H9 (cell line): ENCODE measurements around the gene TP53BP2. TPM values are rescaled to one million over a fixed set of nuclear protein-coding genes. Genes with fewer than 3 reads are reported as not detected.
"Not testable (repeated sequence)": the region's sequence is repeated elsewhere in the genome, so short reads cannot be mapped to it uniquely, and the experiment has no call there.

Experiments
- DNase-seq: peaks from one replicate; pipeline ENCODE4 v3.0.0-alpha.2; 2017
- H2AFZ ChIP-seq: one replicate; pipeline ENCODE4 v1.6.1; 2013; ENCODE audit warnings: mild to moderate bottlenecking, low read length, control low read depth, moderate library complexity
- H2AK5ac ChIP-seq: 2 replicates; pipeline ENCODE4 v1.6.1; 2013; ENCODE audit warnings: low read length, control low read depth, mixed read lengths; ENCODE audit not compliant: insufficient read length
- H2BK120ac ChIP-seq: one replicate; pipeline ENCODE4 v1.6.1; 2013; ENCODE audit warnings: low read depth, mild to moderate bottlenecking, low read length, control low read depth, inconsistent platforms; ENCODE audit not compliant: poor library complexity, severe bottlenecking
- H2BK12ac ChIP-seq: 2 replicates; pipeline ENCODE4 v1.6.1; 2013; ENCODE audit warnings: low read length, control low read depth, mixed read lengths, low read depth; ENCODE audit not compliant: insufficient read length
- H2BK15ac ChIP-seq: 2 replicates; pipeline ENCODE4 v1.6.1; 2013; ENCODE audit warnings: low read depth, low read length, control low read depth
- H2BK20ac ChIP-seq: one replicate; pipeline ENCODE4 v1.6.1; 2013; ENCODE audit warnings: low read depth, mild to moderate bottlenecking, low read length, control low read depth, inconsistent platforms; ENCODE audit not compliant: poor library complexity, severe bottlenecking
- H2BK5ac ChIP-seq: 2 replicates; pipeline ENCODE4 v1.6.1; 2013; ENCODE audit warnings: low read length, control low read depth, mixed read lengths; ENCODE audit not compliant: insufficient read length
- H3K14ac ChIP-seq: 2 replicates; pipeline ENCODE4 v1.6.1; 2013; ENCODE audit warnings: low read length, control low read depth; ENCODE audit not compliant: insufficient read depth
- H3K18ac ChIP-seq: 2 replicates; pipeline ENCODE4 v1.6.1; 2013; ENCODE audit warnings: low read depth, mild to moderate bottlenecking, mixed read lengths, low read length, control low read depth; ENCODE audit not compliant: insufficient read length
- H3K23ac ChIP-seq: 2 replicates; pipeline ENCODE4 v1.6.1; 2013; ENCODE audit warnings: low read length, control low read depth, mixed read lengths, low read depth; ENCODE audit not compliant: insufficient read length
- H3K23me2 ChIP-seq: 2 replicates; pipeline ENCODE4 v1.6.1; 2013; ENCODE audit warnings: low read depth, mild to moderate bottlenecking, mixed read lengths, low read length, control low read depth; ENCODE audit not compliant: insufficient read length, poor library complexity, severe bottlenecking
- H3K27ac ChIP-seq: 2 replicates; pipeline ENCODE4 v1.5.1; 2013; ENCODE audit warnings: low read length, control low read depth, mixed read lengths, low read depth; ENCODE audit not compliant: insufficient read length
- H3K27me3 ChIP-seq: 2 replicates; pipeline ENCODE4 v1.6.1; 2013; ENCODE audit warnings: low read length, control low read depth, inconsistent platforms; ENCODE audit not compliant: insufficient read depth
- H3K4ac ChIP-seq: 2 replicates; pipeline ENCODE4 v1.6.1; 2013; ENCODE audit warnings: low read depth, mild to moderate bottlenecking, control low read depth, inconsistent platforms, low read length, moderate library complexity
- H3K4me1 ChIP-seq: 2 replicates; pipeline ENCODE4 v1.6.1; 2013; ENCODE audit warnings: low read length, control low read depth, inconsistent platforms; ENCODE audit not compliant: insufficient read depth
- H3K4me2 ChIP-seq: 2 replicates; pipeline ENCODE4 v1.6.1; 2013; ENCODE audit warnings: low read length, control low read depth, mixed read lengths; ENCODE audit not compliant: insufficient read length, insufficient read depth
- H3K56ac ChIP-seq: 2 replicates; pipeline ENCODE4 v1.6.1; 2013; ENCODE audit warnings: low read depth, mild to moderate bottlenecking, mixed read lengths, low read length, control low read depth; ENCODE audit not compliant: insufficient read length
- H3K79me1 ChIP-seq: 2 replicates; pipeline ENCODE4 v1.6.1; 2013; ENCODE audit warnings: low read depth, mild to moderate bottlenecking, moderate library complexity, low read length, control low read depth, inconsistent platforms; ENCODE audit not compliant: insufficient read depth, poor library complexity, severe bottlenecking
- H3K79me2 ChIP-seq: 2 replicates; pipeline ENCODE4 v1.6.1; 2013; ENCODE audit warnings: low read length, control low read depth, inconsistent platforms; ENCODE audit not compliant: insufficient read depth
- H3K9ac ChIP-seq: 2 replicates; pipeline ENCODE4 v1.6.1; 2013; ENCODE audit warnings: low read length, control low read depth, mixed read lengths; ENCODE audit not compliant: insufficient read length; ENCODE audit errors: extremely low read depth
- H3K9me3 ChIP-seq: one replicate; pipeline ENCODE4 v1.6.1; 2013; ENCODE audit warnings: low read depth, low read length, inconsistent platforms; ENCODE audit not compliant: control insufficient read depth
- H3T11ph ChIP-seq: one replicate; pipeline ENCODE4 v1.6.1; 2013; ENCODE audit warnings: mild to moderate bottlenecking, low read length, control low read depth, inconsistent platforms
- H4K20me1 ChIP-seq: one replicate; pipeline ENCODE4 v1.6.1; 2013; ENCODE audit not compliant: control insufficient read depth, insufficient read length, insufficient read depth
- H4K5ac ChIP-seq: 2 replicates; pipeline ENCODE4 v1.6.1; 2013; ENCODE audit warnings: low read depth, mild to moderate bottlenecking, mixed read lengths, low read length, control low read depth; ENCODE audit not compliant: insufficient read length
- H4K8ac ChIP-seq: replicated peaks from 2 replicates; pipeline ENCODE4 v1.6.1; 2013; ENCODE audit warnings: low read length, control low read depth, mixed read lengths, low read depth; ENCODE audit not compliant: insufficient read length
- H4K91ac ChIP-seq: 2 replicates; pipeline ENCODE4 v1.6.1; 2013; ENCODE audit warnings: low read depth, mild to moderate bottlenecking, moderate library complexity, mixed read lengths, low read length, control low read depth; ENCODE audit not compliant: insufficient read length
- H3K27ac Mint-ChIP-seq, 3 experiments: 2 replicates in 2 of 3; 3 replicates in 1 of 3; pipeline ENCODE4 v1.8.0; 2020 to 2021; ENCODE audit warnings: mixed read lengths in 3 of 3, mild to moderate bottlenecking in 1 of 3, moderate library complexity in 1 of 3
- H3K27me3 Mint-ChIP-seq: 2 replicates; pipeline ENCODE4 v1.8.0; 2021; ENCODE audit warnings: low read depth, mild to moderate bottlenecking, moderate library complexity, mixed read lengths
- H3K36me3 Mint-ChIP-seq, 3 experiments: 2 replicates in 2 of 3; 3 replicates in 1 of 3; pipeline ENCODE4 v1.8.0; 2020 to 2021; ENCODE audit warnings: low read depth in 3 of 3, mixed read lengths in 3 of 3; ENCODE audit not compliant: insufficient read depth in 1 of 3
- H3K4me1 Mint-ChIP-seq, 2 experiments: 2 replicates each; pipeline ENCODE4 v1.8.0; 2020; ENCODE audit warnings: mixed read lengths in 2 of 2
- H3K4me3 Mint-ChIP-seq, 2 experiments: 2 replicates in 1 of 2; 3 replicates in 1 of 2; pipeline ENCODE4 v1.8.0; 2020 to 2021; ENCODE audit warnings: mild to moderate bottlenecking in 2 of 2, mixed read lengths in 2 of 2, moderate library complexity in 1 of 2
- H3K9me3 Mint-ChIP-seq, 2 experiments: 2 replicates in 1 of 2; 3 replicates in 1 of 2; pipeline ENCODE4 v1.8.0; 2020; ENCODE audit warnings: mild to moderate bottlenecking in 2 of 2, mixed read lengths in 2 of 2, moderate library complexity in 1 of 2
- CTCF ChIP-seq: fragments of 200-600 bp; sonication (generic); conservative IDR thresholded peaks from 3 replicates; pipeline ENCODE4 v1.8.0; 2021; ENCODE audit warnings: antibody characterized with exemption, mild to moderate bottlenecking
- WGBS: extraction: QIAGEN DNeasy Blood & Tissue Kit; methylation state at CpG from one replicate; pipeline ENCODE4 v1.1.7; 2013; ENCODE audit warnings: missing lambda C conversion rate, low lambda C conversion rate, mixed read lengths; ENCODE audit not compliant: insufficient read length; ENCODE audit errors: extremely low coverage; 5-methylcytosine and 5-hydroxymethylcytosine counted together
- total RNA-seq: library from RNA; stranded (reverse); gene quantifications from 2 replicates; pipeline ENCODE4 v1.2.1, GENCODE V29; 2021

The TP53BP2 gene
- total RNA-seq, 1 experiment from 2014 or later = 49.7 TPM

- Histone ChIP-seq H3T11ph (no peak overlapping the region), H4K5ac (no peak overlapping the region), H4K8ac (no peak overlapping the region), H2AK5ac (no peak overlapping the region), H3K18ac (no peak overlapping the region), H4K20me1 (no peaks in the 10 kb centered on the region), H2BK20ac (no peak overlapping the region), H3K14ac (no peak overlapping the region), H3K4ac (no peak overlapping the region), H4K91ac (no peak overlapping the region), H3K9me3 (no peaks in the 10 kb centered on the region), H3K56ac (no peak overlapping the region), H3K27me3 (no peaks in the 10 kb centered on the region), H2BK5ac (no peak overlapping the region), H3K9ac (no peak overlapping the region), H2BK120ac (no peak overlapping the region), H3K4me1 (no peaks in the 10 kb centered on the region), H2AFZ (no peak overlapping the region), H2BK15ac (no peak overlapping the region), H3K79me2 (no peaks in the 10 kb centered on the region), H2BK12ac (no peak overlapping the region), H3K23ac (no peak overlapping the region), H3K23me2 (no peaks in the 10 kb centered on the region), H3K4me2 (no peak overlapping the region), H3K79me1 (no peaks in the 10 kb centered on the region), H3K27ac (no peak overlapping the region)
- DNase-seq = no peak
- Mint-ChIP-seq H3K4me1 (peaks cover 5 to 13% of the 10 kb centered on the region in 2 experiments), H3K27me3 (peaks cover 4% of the 10 kb centered on the region), H3K36me3 (peaks cover 0 to 9% (median 9%) of the 10 kb centered on the region in 3 experiments; a peak in 3 of 7 replicates), H3K9me3 (no peaks in the 10 kb centered on the region), H3K27ac (no peak overlapping the region), H3K4me3 (no peak overlapping the region)
- no peak for TF ChIP-seq CTCF
- WGBS = no CpG with 5 or more reads among the region's 6 CpGs
These were observed 103.9 kb downstream of the TP53BP2 start for GRCh38 chr1:223741861-223742260.

- not testable (repeated sequence) for H4K91ac ChIP-seq, H3K79me2 ChIP-seq
These were observed 105.6 kb downstream of the TP53BP2 start for GRCh38 chr1:223740038-223740736.

More at GRCh38 chr1:223740038-223740736, 105.6 kb downstream of the TP53BP2 start:
- not testable (repeated sequence) for H2BK5ac ChIP-seq, H2BK120ac ChIP-seq, H3K79me1 ChIP-seq, DNase-seq, H4K20me1 ChIP-seq, H3K23me2 ChIP-seq, H3K4me1 ChIP-seq, H3K4ac ChIP-seq, H2AK5ac ChIP-seq, H3K27me3 ChIP-seq, H3K27me3 Mint-ChIP-seq, H2BK15ac ChIP-seq, H3K27ac Mint-ChIP-seq, H2BK20ac ChIP-seq, H3K4me3 Mint-ChIP-seq, H3K9me3 ChIP-seq, H3K18ac ChIP-seq, H2BK12ac ChIP-seq, H3K9ac ChIP-seq, H3T11ph ChIP-seq, H4K5ac ChIP-seq, H3K14ac ChIP-seq, H2AFZ ChIP-seq, H3K56ac ChIP-seq, H3K36me3 Mint-ChIP-seq, H3K23ac ChIP-seq, H4K8ac ChIP-seq, H3K27ac ChIP-seq, H3K9me3 Mint-ChIP-seq, H3K4me2 ChIP-seq
- peaks cover 5 to 13% of the 10 kb centered on the region in 2 experiments for H3K4me1 Mint-ChIP-seq
- WGBS = no CpG with 5 or more reads among the region's 10 CpGs
